ENCODE results near the gene AFG1L. TPM values are rescaled to one million over a fixed set of nuclear protein-coding genes. Genes with fewer than 3 reads are reported as not detected.
"Not testable (repeated sequence)": the region's sequence is repeated elsewhere in the genome, so short reads cannot be mapped to it uniquely, and the experiment has no call there.

Gene AFG1L
- 0.71 and 0.93 TPM in 2 replicates for polyA plus RNA-seq (2012; rRNA removed)
- polyA plus RNA-seq (2012; cell fraction: cytosol; rRNA removed) = 0.93 and 1.2 TPM in 2 replicates
- 1.2 and 2.1 TPM in 2 replicates for polyA plus RNA-seq (2012; cell fraction: nucleus; rRNA removed)

DNA sequence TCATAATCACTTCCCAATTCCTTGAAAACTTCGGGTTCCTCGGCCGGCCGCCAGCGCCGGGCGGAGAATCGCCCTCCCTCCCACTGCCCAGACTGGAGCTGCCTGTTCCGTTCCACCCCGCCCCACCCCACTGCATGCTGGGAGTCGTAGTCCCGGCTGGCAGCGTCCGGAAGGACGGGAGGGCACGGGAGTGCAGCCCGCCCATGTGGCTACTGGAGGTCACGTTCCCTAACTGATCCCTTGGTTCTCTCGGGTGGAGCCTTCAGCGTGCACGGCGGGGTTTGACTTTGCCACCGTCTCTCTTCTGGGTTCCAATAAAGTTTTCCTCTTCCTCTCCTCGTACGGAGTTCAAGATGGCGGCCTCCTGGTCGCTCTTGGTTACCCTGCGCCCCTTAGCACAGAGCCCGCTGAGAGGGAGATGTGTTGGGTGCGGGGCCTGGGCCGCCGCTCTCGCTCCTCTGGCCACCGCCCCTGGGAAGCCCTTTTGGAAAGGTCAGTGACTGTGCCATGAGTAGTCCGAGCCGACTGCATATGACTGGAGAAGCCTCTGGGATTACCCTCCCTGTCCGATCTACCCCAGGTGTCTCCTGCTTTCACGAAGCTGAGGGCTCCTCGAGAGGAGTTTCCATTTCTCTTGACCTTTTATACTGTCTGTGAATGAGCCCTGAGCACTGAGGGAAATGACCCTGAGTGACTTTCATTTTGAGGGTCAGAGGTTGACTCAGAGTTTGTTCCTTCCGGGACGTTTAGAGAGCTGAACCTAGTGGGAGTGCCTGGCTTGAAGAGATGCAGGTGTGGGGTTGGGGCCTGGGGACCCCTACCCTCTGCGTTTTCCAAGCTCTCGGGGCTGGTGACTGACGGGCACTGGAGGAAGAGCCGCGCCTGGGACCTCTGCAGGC, at the start of gene AFG1L:
TSS of gene AFG1L (plus strand) at position 328 of the 899 bp plus-strand sequence. CDS start at position 354, 26 bp downstream.
- no peaks in the 10 kb centered on the region for H4K20me1 ChIP-seq (ENCODE audit: insufficient read depth)
- under 1% methylated on average over 32 of the region's 46 CpGs for WGBS (ENCODE audit: low lambda C conversion rate)
- no peaks in the 10 kb centered on the region; a peak in 2 of 4 replicates for H3K4me1 ChIP-seq (ENCODE audit: control insufficient read depth in 1 of 2, insufficient read depth in 2 of 2, low read depth in 1 of 2, low read length in 1 of 2)
- CTCF ChIA-PET = interaction anchor here (0.9 to 1.3 kb wide), 3 partner anchors 34 to 178 kb away, joined by 3 to 4 read pairs (median 3); partner anchors contain the start of gene SNX3
- H3K9me3 ChIP-seq = no peaks in the 10 kb centered on the region
- POLR2A ChIA-PET = interaction anchor here (0.5 to 2.1 kb wide), 3 partner anchors 34 to 125 kb away, joined by 3 to 12 read pairs (median 4); partner anchors contain the start of gene SNX3
- H3K9ac ChIP-seq = peak within 1 kb of the TSS; percentile 82
- peak within 1 kb of the TSS; percentile 81 for H3K4me2 ChIP-seq
- H3K4me3 ChIP-seq (ENCODE audit: low read depth in 2 of 2, low read length in 1 of 2) = peak within 1 kb of the TSS; percentile 62 to 74
- peak within 1 kb of the TSS; percentile 93 for H2AFZ ChIP-seq (ENCODE audit: low read depth)
- no peaks in the 10 kb centered on the region for H3F3A ChIP-seq (replicated peaks; ENCODE audit: insufficient read depth)
- TF ChIP-seq CHD2 (IDR thresholded peaks at IDR 0.05; ENCODE audit: low read length, partially characterized antibody) (peak; percentile 8), TAF1 (IDR thresholded peaks at IDR 0.05; ENCODE audit: borderline replicate concordance, low read depth, low read length) (peak; percentile 15; the same call in 1 of the 2 replicates), NRF1 (IDR thresholded peaks at IDR 0.05; ENCODE audit: low read depth, low read length) (no peak), FOSL2 (IDR thresholded peaks at IDR 0.05; ENCODE audit: borderline replicate concordance, low read depth) (no peak), RCOR1 (IDR thresholded peaks at IDR 0.05; ENCODE audit: low read length) (peak; percentile 53; the same call in 1 of the 2 replicates), JUND (IDR thresholded peaks at IDR 0.05) (no peak), NFIC (IDR thresholded peaks at IDR 0.05; ENCODE audit: borderline replicate concordance) (peak; percentile 30; the same call in 1 of the 2 replicates), MXI1 (IDR thresholded peaks at IDR 0.05; ENCODE audit: low read depth, low read length) (peak; percentile 77), POLR2AphosphoS5 (IDR thresholded peaks at IDR 0.05; ENCODE audit: low read depth, low read length) (peak; percentile 62), ELF1 (IDR thresholded peaks at IDR 0.05) (peak; percentile 89), GABPA (IDR thresholded peaks at IDR 0.05; ENCODE audit: low read depth) (peak; percentile 75), SIN3A (IDR thresholded peaks at IDR 0.05; ENCODE audit: borderline replicate concordance, low read depth, low read length) (peak; percentile 78; the same call in 1 of the 2 replicates), YY1 (IDR thresholded peaks at IDR 0.05; ENCODE audit: low read depth) (peak; percentile 97), FOXM1 (IDR thresholded peaks at IDR 0.05; ENCODE audit: low read depth) (no peak)
- TF ChIP-seq, protein P1, sequence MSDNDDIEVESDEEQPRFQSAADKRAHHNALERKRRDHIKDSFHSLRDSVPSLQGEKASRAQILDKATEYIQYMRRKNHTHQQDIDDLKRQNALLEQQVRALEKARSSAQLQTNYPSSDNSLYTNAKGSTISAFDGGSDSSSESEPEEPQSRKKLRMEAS (IDR thresholded peaks at IDR 0.05; ENCODE audit: low read depth) = peak; percentile 48; the same call in 1 of the 2 replicates
- TF ChIP-seq, protein P2, sequence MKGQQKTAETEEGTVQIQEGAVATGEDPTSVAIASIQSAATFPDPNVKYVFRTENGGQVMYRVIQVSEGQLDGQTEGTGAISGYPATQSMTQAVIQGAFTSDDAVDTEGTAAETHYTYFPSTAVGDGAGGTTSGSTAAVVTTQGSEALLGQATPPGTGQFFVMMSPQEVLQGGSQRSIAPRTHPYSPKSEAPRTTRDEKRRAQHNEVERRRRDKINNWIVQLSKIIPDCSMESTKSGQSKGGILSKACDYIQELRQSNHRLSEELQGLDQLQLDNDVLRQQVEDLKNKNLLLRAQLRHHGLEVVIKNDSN (IDR thresholded peaks at IDR 0.05; ENCODE audit: borderline replicate concordance, low read depth) = no peak
- TF ChIP-seq, protein P3, sequence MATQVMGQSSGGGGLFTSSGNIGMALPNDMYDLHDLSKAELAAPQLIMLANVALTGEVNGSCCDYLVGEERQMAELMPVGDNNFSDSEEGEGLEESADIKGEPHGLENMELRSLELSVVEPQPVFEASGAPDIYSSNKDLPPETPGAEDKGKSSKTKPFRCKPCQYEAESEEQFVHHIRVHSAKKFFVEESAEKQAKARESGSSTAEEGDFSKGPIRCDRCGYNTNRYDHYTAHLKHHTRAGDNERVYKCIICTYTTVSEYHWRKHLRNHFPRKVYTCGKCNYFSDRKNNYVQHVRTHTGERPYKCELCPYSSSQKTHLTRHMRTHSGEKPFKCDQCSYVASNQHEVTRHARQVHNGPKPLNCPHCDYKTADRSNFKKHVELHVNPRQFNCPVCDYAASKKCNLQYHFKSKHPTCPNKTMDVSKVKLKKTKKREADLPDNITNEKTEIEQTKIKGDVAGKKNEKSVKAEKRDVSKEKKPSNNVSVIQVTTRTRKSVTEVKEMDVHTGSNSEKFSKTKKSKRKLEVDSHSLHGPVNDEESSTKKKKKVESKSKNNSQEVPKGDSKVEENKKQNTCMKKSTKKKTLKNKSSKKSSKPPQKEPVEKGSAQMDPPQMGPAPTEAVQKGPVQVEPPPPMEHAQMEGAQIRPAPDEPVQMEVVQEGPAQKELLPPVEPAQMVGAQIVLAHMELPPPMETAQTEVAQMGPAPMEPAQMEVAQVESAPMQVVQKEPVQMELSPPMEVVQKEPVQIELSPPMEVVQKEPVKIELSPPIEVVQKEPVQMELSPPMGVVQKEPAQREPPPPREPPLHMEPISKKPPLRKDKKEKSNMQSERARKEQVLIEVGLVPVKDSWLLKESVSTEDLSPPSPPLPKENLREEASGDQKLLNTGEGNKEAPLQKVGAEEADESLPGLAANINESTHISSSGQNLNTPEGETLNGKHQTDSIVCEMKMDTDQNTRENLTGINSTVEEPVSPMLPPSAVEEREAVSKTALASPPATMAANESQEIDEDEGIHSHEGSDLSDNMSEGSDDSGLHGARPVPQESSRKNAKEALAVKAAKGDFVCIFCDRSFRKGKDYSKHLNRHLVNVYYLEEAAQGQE (IDR thresholded peaks at IDR 0.05; ENCODE audit: low read depth, low read length) = peak; percentile 36; the same call in 1 of the 2 replicates
- H3K27ac ChIP-seq (ENCODE audit: low read depth in 2 of 2, low read length in 1 of 2) = peak within 1 kb of the TSS; percentile 87 to 97
- no peaks in the 10 kb centered on the region for H3K79me2 ChIP-seq (ENCODE audit: insufficient read depth)
- no peaks in the 10 kb centered on the region for H3K9me2 ChIP-seq
- H3K36me3 ChIP-seq (replicated peaks in 1 of 2; ENCODE audit: control insufficient read depth in 1 of 2, insufficient read depth in 2 of 2, low read length in 1 of 2) = no peaks in the 10 kb centered on the region
- peak; percentile 93 for DNase-seq
- no peaks in the 10 kb centered on the region for H3K27me3 ChIP-seq (ENCODE audit: insufficient read depth)

DNA sequence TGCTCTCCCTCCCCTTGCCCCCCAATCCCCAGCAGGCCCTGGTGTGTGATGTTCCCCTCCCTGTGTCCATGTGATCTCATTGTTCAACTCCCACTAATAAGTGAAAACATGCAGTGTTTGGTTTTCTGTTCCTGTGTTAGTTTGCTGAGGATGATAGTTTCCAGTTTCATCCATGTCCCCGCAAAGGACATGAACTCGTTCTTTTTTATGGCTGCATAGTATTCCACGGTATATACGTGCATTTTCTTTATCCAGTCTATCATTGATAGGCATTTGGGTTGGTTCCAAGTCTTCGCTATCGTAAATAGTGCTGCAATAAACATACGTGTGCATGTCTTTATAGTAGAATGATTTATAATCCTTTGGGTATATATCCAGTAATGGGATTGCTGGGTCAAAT, 49.8 kb upstream of the AFG1L start:
- CTCF ChIA-PET; H3K4me1 ChIP-seq (ENCODE audit: control insufficient read depth in 1 of 2, insufficient read depth in 2 of 2, low read depth in 1 of 2, low read length in 1 of 2); H3K27ac ChIP-seq (ENCODE audit: low read depth in 2 of 2, low read length in 1 of 2); H3F3A ChIP-seq (replicated peaks; ENCODE audit: insufficient read depth); H3K9me3 ChIP-seq; H3K4me3 ChIP-seq (ENCODE audit: low read depth in 2 of 2, low read length in 1 of 2); H3K4me2 ChIP-seq; POLR2A ChIA-PET; H2AFZ ChIP-seq (ENCODE audit: low read depth); H3K9me2 ChIP-seq; DNase-seq; H3K9ac ChIP-seq; H3K27me3 ChIP-seq (ENCODE audit: insufficient read depth): not testable (repeated sequence)
- H4K20me1 ChIP-seq (ENCODE audit: insufficient read depth) = peaks cover 20% of the 10 kb centered on the region
- peaks cover 0 to 25% of the 10 kb centered on the region in 2 experiments for H3K36me3 ChIP-seq (replicated peaks in 1 of 2; ENCODE audit: control insufficient read depth in 1 of 2, insufficient read depth in 2 of 2, low read length in 1 of 2)
- peaks cover 78% of the 10 kb centered on the region for H3K79me2 ChIP-seq (ENCODE audit: insufficient read depth)
- WGBS (ENCODE audit: low lambda C conversion rate) = 98% methylated on average over 7 of the region's 7 CpGs

Data from SK-N-SH (cell line).